Trophoblast cell (in vitro differentiated cells and primary cell): ENCODE measurements around the gene STK10.

Source experiments
- DNase-seq, 2 donors: peaks; one replicate each; pipeline ENCODE4 v3.0.0-alpha.2; 2016
- H2AFZ ChIP-seq: 2 replicates; pipeline ENCODE4 v1.6.1; 2013; ENCODE audit warnings: low read length, moderate library complexity, mild to moderate bottlenecking; ENCODE audit not compliant: insufficient read depth, poor library complexity
- H2AK5ac ChIP-seq: 2 replicates; pipeline ENCODE4 v1.6.1; 2013; ENCODE audit warnings: mild to moderate bottlenecking, low read length
- H2BK120ac ChIP-seq: 2 replicates; pipeline ENCODE4 v1.6.1; 2013; ENCODE audit warnings: low read length, mild to moderate bottlenecking, moderate library complexity; ENCODE audit not compliant: insufficient read depth, poor library complexity
- H2BK12ac ChIP-seq: 2 replicates; pipeline ENCODE4 v1.6.1; 2013; ENCODE audit warnings: mild to moderate bottlenecking, low read length, moderate library complexity
- H2BK5ac ChIP-seq: 2 replicates; pipeline ENCODE4 v1.6.1; 2013; ENCODE audit warnings: low read length, low read depth, moderate library complexity, mild to moderate bottlenecking; ENCODE audit not compliant: poor library complexity
- H3K14ac ChIP-seq: 2 replicates; pipeline ENCODE4 v1.6.1; 2013; ENCODE audit warnings: mild to moderate bottlenecking, low read length
- H3K18ac ChIP-seq: 2 replicates; pipeline ENCODE4 v1.6.1; 2013; ENCODE audit warnings: mild to moderate bottlenecking, low read length
- H3K23ac ChIP-seq: 2 replicates; pipeline ENCODE4 v1.6.1; 2013; ENCODE audit warnings: low read length
- H3K27ac ChIP-seq: 2 replicates; pipeline ENCODE4 v1.5.1; 2013; ENCODE audit warnings: low read depth, mild to moderate bottlenecking, inconsistent platforms, low read length, moderate library complexity
- H3K27me3 ChIP-seq: 2 replicates; pipeline ENCODE4 v1.6.1; 2013; ENCODE audit warnings: inconsistent platforms, mild to moderate bottlenecking, low read length, moderate library complexity; ENCODE audit not compliant: insufficient read depth
- H3K36me3 ChIP-seq, 2 experiments: 1 replicate in 1 of 2; 2 replicates in 1 of 2; pipeline ENCODE4 v1.6.1; 2013; ENCODE audit warnings: low read length in 2 of 2, mild to moderate bottlenecking in 2 of 2, moderate library complexity in 1 of 2; ENCODE audit not compliant: insufficient read depth in 2 of 2, control insufficient read depth in 1 of 2
- H3K4ac ChIP-seq: 2 replicates; pipeline ENCODE4 v1.6.1; 2013; ENCODE audit warnings: low read depth, mild to moderate bottlenecking, low read length, moderate library complexity
- H3K4me1 ChIP-seq, 2 experiments: 1 replicate in 1 of 2; 2 replicates in 1 of 2; pipeline ENCODE4 v1.6.1; 2013; ENCODE audit warnings: low read length in 2 of 2, mild to moderate bottlenecking in 2 of 2, moderate library complexity in 1 of 2; ENCODE audit not compliant: insufficient read depth in 2 of 2, control insufficient read depth in 1 of 2
- H3K4me2 ChIP-seq: 2 replicates; pipeline ENCODE4 v1.6.1; 2013; ENCODE audit warnings: inconsistent platforms, mild to moderate bottlenecking, low read length, moderate library complexity
- H3K4me3 ChIP-seq: 2 replicates; pipeline ENCODE4 v1.5.1; 2013; ENCODE audit warnings: mild to moderate bottlenecking, low read depth, low read length, inconsistent platforms
- H3K79me1 ChIP-seq: one replicate; pipeline ENCODE4 v1.6.1; 2013; ENCODE audit warnings: low read length
- H3K79me2 ChIP-seq: 2 replicates; pipeline ENCODE4 v1.6.1; 2013; ENCODE audit warnings: low read length, mild to moderate bottlenecking; ENCODE audit not compliant: control insufficient read depth, insufficient read depth, poor library complexity
- H3K9ac ChIP-seq: 2 replicates; pipeline ENCODE4 v1.6.1; 2013; ENCODE audit warnings: mild to moderate bottlenecking, low read length
- H3K9me3 ChIP-seq: 2 replicates; pipeline ENCODE4 v1.6.1; 2013; ENCODE audit warnings: low read depth, mild to moderate bottlenecking, control low read depth, inconsistent platforms, low read length; ENCODE audit not compliant: insufficient read depth
- H4K12ac ChIP-seq: 2 replicates; pipeline ENCODE4 v1.6.1; 2013; ENCODE audit warnings: low read depth, mild to moderate bottlenecking, low read length, moderate library complexity
- H4K8ac ChIP-seq: 2 replicates; pipeline ENCODE4 v1.6.1; 2013; ENCODE audit warnings: low read depth, mild to moderate bottlenecking, low read length, moderate library complexity
- H4K91ac ChIP-seq: one replicate; pipeline ENCODE4 v1.6.1; 2013; ENCODE audit warnings: low read depth, mild to moderate bottlenecking, low read length, moderate library complexity
- WGBS: extraction: QIAGEN DNeasy Blood & Tissue Kit; methylation state at CpG from one replicate; pipeline ENCODE4 v1.1.7; 2013; ENCODE audit warnings: missing lambda C conversion rate; ENCODE audit not compliant: insufficient read length, insufficient coverage; ENCODE audit errors: extremely low coverage; 5-methylcytosine and 5-hydroxymethylcytosine counted together

Gene STK10

GRCh38 chr5:172117977-172118701 is 69.9 kb downstream of the STK10 start:
- Histone ChIP-seq H4K8ac (no peak overlapping the region), H2BK5ac (no peak overlapping the region), H3K4me3 (no peak overlapping the region), H3K4me1 (no peaks in the 10 kb centered on the region), H3K79me2 (no peaks in the 10 kb centered on the region), H2BK12ac (no peak overlapping the region), H3K36me3 (peaks cover 11 to 25% of the 10 kb centered on the region in 2 experiments), H3K9me3 (peaks cover 1% of the 10 kb centered on the region), H3K4me2 (no peak overlapping the region), H4K12ac (no peak overlapping the region), H3K14ac (no peak overlapping the region), H3K79me1 (no peaks in the 10 kb centered on the region), H3K27ac (no peak overlapping the region), H3K18ac (no peak overlapping the region), H4K91ac (no peak overlapping the region), H3K23ac (no peak overlapping the region), H2AK5ac (no peak overlapping the region), H3K9ac (no peak overlapping the region), H2AFZ (no peak overlapping the region), H3K4ac (no peak overlapping the region), H3K27me3 (no peaks in the 10 kb centered on the region), H2BK120ac (no peak overlapping the region)
- WGBS, result no CpG with 5 or more reads among the region's 9 CpGs
- no peak for DNase-seq

GRCh38 chr5:172115541-172115982 is 72.5 kb downstream of the STK10 start:
- no peak overlapping the region for H2AFZ ChIP-seq
- no peaks in the 10 kb centered on the region for H3K79me2 ChIP-seq
- no peak overlapping the region for H3K14ac ChIP-seq
- no peak overlapping the region for H3K9ac ChIP-seq
- H4K8ac ChIP-seq, result no peak overlapping the region
- no peak overlapping the region for H2AK5ac ChIP-seq
- no peak overlapping the region for H4K91ac ChIP-seq
- H3K4ac ChIP-seq, result no peak overlapping the region
- no peak for DNase-seq
- H3K4me3 ChIP-seq, result no peak overlapping the region
- H3K36me3 ChIP-seq, result peaks cover 11 to 27% of the 10 kb centered on the region in 2 experiments
- H3K4me2 ChIP-seq, result no peak overlapping the region
- no peak overlapping the region for H3K18ac ChIP-seq
- H3K9me3 ChIP-seq, result peaks cover 1% of the 10 kb centered on the region
- no peak overlapping the region for H3K23ac ChIP-seq
- no peak overlapping the region for H3K27ac ChIP-seq
- H3K79me1 ChIP-seq, result no peaks in the 10 kb centered on the region
- no peak overlapping the region for H2BK120ac ChIP-seq
- peaks cover 4 to 6% of the 10 kb centered on the region in 2 experiments for H3K4me1 ChIP-seq
- H2BK5ac ChIP-seq, result no peak overlapping the region
- H4K12ac ChIP-seq, result no peak overlapping the region
- WGBS, result no CpG with 5 or more reads among the region's 4 CpGs
- no peaks in the 10 kb centered on the region for H3K27me3 ChIP-seq
- no peak overlapping the region for H2BK12ac ChIP-seq

- H3K79me1 ChIP-seq, result no peaks in the 10 kb centered on the region
- H3K4me2 ChIP-seq, result no peak overlapping the region
- H3K4me1 ChIP-seq, result peaks cover 4 to 6% of the 10 kb centered on the region in 2 experiments
- no peaks in the 10 kb centered on the region for H3K27me3 ChIP-seq
- no peak overlapping the region for H3K23ac ChIP-seq
- H4K8ac ChIP-seq, result no peak overlapping the region
- H2AK5ac ChIP-seq, result no peak overlapping the region
- H3K4ac ChIP-seq, result no peak overlapping the region
- no peak overlapping the region for H2AFZ ChIP-seq
- H2BK120ac ChIP-seq, result no peak overlapping the region
- H3K9ac ChIP-seq, result no peak overlapping the region
- no peak overlapping the region for H3K14ac ChIP-seq
- no peak overlapping the region for H2BK12ac ChIP-seq
- H3K79me2 ChIP-seq, result no peaks in the 10 kb centered on the region
- no peak overlapping the region for H2BK5ac ChIP-seq
- no CpG with 5 or more reads among the region's 16 CpGs for WGBS
- no peak overlapping the region for H3K27ac ChIP-seq
- H3K9me3 ChIP-seq, result peaks cover 1% of the 10 kb centered on the region
- DNase-seq, result peak in 1 of 2 donors; percentile 26
- H3K36me3 ChIP-seq, result peaks cover 11 to 27% of the 10 kb centered on the region in 2 experiments
- no peak overlapping the region for H4K91ac ChIP-seq
- H3K4me3 ChIP-seq, result peak overlapping the region; percentile 44
- no peak overlapping the region for H3K18ac ChIP-seq
- H4K12ac ChIP-seq, result no peak overlapping the region
Observed at GRCh38 chr5:172114875-172115422, 73.1 kb downstream of the STK10 start.

GRCh38 chr5:172113036-172113435 is 75.0 kb downstream of the STK10 start:
- Histone ChIP-seq H3K9me3 (peaks cover 1% of the 10 kb centered on the region), H3K9ac (no peak overlapping the region), H3K4me2 (no peak overlapping the region), H3K4ac (no peak overlapping the region), H3K4me3 (no peak overlapping the region), H4K91ac (no peak overlapping the region), H4K12ac (no peak overlapping the region), H2BK5ac (no peak overlapping the region), H3K36me3 (peaks cover 11 to 23% of the 10 kb centered on the region in 2 experiments), H3K27ac (no peak overlapping the region), H2AK5ac (no peak overlapping the region), H2BK12ac (no peak overlapping the region), H3K79me2 (no peaks in the 10 kb centered on the region), H2AFZ (no peak overlapping the region), H3K14ac (no peak overlapping the region), H3K4me1 (peaks cover 4 to 6% of the 10 kb centered on the region in 2 experiments), H4K8ac (no peak overlapping the region), H3K18ac (no peak overlapping the region), H2BK120ac (no peak overlapping the region), H3K79me1 (no peaks in the 10 kb centered on the region), H3K27me3 (no peaks in the 10 kb centered on the region), H3K23ac (no peak overlapping the region)
- no CpG with 5 or more reads among the region's 7 CpGs for WGBS
- no peak for DNase-seq
